ENCODE measurements around the gene NFATC2. TPM values are rescaled to one million over a fixed set of nuclear protein-coding genes. Genes with fewer than 3 reads are reported as not detected.

NFATC2 gene
- total RNA-seq, 1 donor from 2014 or later = 46.0 TPM

DNA sequence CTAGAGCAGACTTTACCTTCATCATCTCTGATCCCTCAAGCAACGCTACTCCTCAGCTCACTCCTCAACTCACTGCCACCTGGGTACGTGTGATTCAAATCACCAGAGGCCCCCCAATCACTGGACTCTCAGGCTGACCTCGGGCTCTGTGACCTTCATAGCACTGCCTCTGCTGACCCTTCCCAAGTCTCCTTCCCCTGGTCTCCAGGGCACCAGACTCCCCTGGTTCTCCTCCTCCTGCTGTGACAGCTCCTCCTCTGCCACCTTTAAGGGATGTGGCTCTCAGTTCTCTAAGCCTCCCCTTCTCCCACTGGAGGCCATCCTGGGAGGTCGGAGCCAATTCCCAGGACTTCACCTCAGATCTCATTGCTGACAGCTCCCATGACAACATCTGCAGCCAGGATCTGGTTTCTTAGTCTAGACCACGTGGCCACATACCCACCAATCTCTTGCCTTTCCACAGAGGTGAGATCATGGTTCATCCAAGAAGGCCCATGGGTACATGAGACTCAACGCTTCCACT lies 90.4 kb downstream of the NFATC2 start:
- no peak for ATAC-seq (ENCODE audit: low read depth)
- TF ChIP-seq, protein P1, sequence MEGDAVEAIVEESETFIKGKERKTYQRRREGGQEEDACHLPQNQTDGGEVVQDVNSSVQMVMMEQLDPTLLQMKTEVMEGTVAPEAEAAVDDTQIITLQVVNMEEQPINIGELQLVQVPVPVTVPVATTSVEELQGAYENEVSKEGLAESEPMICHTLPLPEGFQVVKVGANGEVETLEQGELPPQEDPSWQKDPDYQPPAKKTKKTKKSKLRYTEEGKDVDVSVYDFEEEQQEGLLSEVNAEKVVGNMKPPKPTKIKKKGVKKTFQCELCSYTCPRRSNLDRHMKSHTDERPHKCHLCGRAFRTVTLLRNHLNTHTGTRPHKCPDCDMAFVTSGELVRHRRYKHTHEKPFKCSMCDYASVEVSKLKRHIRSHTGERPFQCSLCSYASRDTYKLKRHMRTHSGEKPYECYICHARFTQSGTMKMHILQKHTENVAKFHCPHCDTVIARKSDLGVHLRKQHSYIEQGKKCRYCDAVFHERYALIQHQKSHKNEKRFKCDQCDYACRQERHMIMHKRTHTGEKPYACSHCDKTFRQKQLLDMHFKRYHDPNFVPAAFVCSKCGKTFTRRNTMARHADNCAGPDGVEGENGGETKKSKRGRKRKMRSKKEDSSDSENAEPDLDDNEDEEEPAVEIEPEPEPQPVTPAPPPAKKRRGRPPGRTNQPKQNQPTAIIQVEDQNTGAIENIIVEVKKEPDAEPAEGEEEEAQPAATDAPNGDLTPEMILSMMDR (IDR thresholded peaks at IDR 0.05) = no peak

DNA sequence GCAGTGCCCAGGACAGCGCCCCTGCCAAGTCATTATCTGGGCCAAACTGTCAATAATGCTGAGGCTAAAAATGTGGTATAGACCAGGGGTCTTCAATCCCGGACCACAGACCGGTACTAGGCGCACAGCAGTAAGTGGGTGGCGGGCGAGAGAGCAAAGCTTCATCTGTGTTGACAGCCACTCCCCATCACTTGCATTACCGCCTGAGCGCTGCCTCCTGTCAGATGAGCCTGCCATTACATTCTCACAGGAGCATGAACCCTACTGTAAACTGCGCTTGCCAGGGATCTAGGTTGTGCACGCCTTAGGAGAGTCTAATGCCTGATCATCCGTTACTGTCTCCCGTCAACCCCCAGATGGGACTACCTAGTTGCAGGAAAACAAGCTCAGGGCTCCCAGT lies 91.0 kb downstream of the NFATC2 start:
- Mint-ChIP-seq H3K27me3 (no peaks in the 10 kb centered on the region), H3K9me3 (peaks cover 4% of the 10 kb centered on the region), H3K4me1 (peaks cover 21% of the 10 kb centered on the region), H3K4me3 (no peak overlapping the region), H3K36me3 (ENCODE audit: low read depth) (peaks cover 89% of the 10 kb centered on the region), H3K27ac (no peak overlapping the region)
- CTCF ChIA-PET = no interaction called here
- intact Hi-C loops (cut with micrococcal nuclease) = no loop called here
- ATAC-seq (ENCODE audit: low read depth) = no peak
- POLR2A ChIA-PET = interaction anchor here (0.9 kb wide), 1 partner anchor 9 kb away, joined by 3 read pairs; no protein-coding TSS in a partner anchor
- TF ChIP-seq, protein P1 (IDR thresholded peaks at IDR 0.05) = no peak
- DNase-seq = no peak

More for the DNA sequence above, 90.4 kb downstream of the NFATC2 start:
- ChIA-PET POLR2A (interaction anchor here (0.9 kb wide), 1 partner anchor 9 kb away, joined by 3 read pairs; no protein-coding TSS in a partner anchor), CTCF (no interaction called here)
- Mint-ChIP-seq H3K4me1 (peaks cover 25% of the 10 kb centered on the region), H3K9me3 (peaks cover 4% of the 10 kb centered on the region), H3K4me3 (no peak overlapping the region), H3K27ac (no peak overlapping the region), H3K36me3 (ENCODE audit: low read depth) (peaks cover 84% of the 10 kb centered on the region), H3K27me3 (no peaks in the 10 kb centered on the region)
- intact Hi-C loops (cut with micrococcal nuclease) = no loop called here
- no peak for DNase-seq

DNA sequence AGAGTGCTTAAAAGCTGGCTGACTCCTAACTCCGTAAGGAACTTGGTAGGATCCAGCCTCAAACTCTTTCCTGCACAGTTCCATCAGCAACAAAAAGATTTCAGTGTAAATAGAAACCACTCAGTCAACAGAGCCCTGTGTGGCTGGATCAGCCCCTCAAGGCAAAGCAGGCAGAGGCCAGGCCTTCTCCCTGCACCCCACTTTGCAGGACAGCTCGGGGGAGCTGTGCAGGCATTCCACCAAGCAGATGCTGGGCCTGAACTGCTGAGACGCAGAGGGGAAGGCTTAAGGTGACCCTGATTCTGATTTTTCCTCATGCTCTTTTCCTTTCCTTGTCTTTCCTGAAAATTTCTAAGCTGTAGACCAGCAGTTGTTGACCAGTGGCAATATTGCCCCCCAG lies 91.5 kb downstream of the NFATC2 start:
- ATAC-seq (ENCODE audit: low read depth) (no peak), DNase-seq (no peak)
- TF ChIP-seq, protein P1 (IDR thresholded peaks at IDR 0.05) = no peak
- Mint-ChIP-seq H3K4me3 (no peak overlapping the region), H3K4me1 (peaks cover 16% of the 10 kb centered on the region), H3K27me3 (no peaks in the 10 kb centered on the region), H3K36me3 (ENCODE audit: low read depth) (peaks cover 90% of the 10 kb centered on the region), H3K9me3 (peaks cover 4% of the 10 kb centered on the region), H3K27ac (no peak overlapping the region)
- ChIA-PET POLR2A (no interaction called here), CTCF (no interaction called here)
- intact Hi-C loops (cut with micrococcal nuclease) = no loop called here

DNA sequence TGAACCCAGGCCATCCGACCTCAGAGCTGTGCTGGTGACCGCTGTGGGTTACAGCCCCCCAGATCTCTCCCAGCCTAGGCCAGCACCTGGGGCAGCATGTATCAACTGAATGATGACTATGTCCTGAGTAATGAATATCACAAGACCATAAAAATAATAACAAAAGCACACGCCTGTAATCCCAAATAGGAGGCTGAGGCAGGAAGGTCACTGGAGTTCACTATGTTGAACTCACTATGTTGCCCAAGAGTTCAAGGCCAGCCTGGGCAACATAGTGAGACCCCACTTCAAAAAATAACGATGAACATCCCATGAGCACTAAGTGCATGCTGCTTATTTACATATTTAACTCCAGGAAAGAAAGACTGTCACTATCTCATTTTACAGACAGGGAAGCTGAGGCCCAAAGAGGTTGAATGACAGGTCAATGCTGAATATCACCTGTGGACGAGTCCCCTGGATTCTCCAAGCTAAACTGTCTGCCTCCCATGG lies 92.3 kb downstream of the NFATC2 start:
- TF ChIP-seq, protein P1 (IDR thresholded peaks at IDR 0.05) = no peak
- peaks cover 4% of the 10 kb centered on the region for H3K9me3 Mint-ChIP-seq
- H3K4me1 Mint-ChIP-seq = peaks cover 14% of the 10 kb centered on the region

DNA sequence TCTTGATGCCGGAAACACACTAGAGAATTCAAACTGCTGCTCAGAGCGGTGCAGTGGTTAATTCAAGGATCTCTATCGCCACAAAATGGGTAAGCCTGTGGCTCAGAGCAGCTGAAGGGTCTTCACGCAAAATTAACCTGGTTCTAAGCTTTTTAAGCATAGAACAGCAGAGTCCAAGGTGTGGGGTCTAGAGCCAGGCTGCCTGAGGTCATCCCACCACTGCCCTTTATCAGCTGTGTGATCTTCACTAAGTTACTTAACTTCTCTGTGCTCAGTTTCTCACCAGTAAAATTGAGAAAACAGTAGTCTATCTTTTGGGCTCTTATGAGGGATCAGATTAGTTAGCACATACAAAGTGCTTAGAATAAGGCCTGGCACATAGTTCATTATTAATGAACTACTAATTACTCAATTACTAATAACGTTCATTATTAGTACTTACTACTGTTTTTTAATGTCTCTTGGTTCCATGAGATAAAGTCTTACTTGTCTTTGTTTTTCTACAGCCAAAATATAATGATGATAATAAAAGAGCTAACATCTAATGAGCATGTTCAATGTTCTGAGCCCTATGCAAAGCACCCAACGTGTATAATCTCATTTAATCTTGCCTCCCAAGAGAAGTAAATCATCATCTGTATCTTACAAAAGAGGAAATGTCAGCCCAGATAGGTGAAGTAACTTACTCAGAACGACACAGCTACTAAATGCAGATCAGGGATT lies 92.9 kb downstream of the NFATC2 start:
- ChIA-PET POLR2A (interaction anchor here (0.6 kb wide), 1 partner anchor 11 kb away, joined by 4 read pairs; no protein-coding TSS in a partner anchor), CTCF (no interaction called here)
- no peak overlapping the region for H3K4me3 Mint-ChIP-seq
- TF ChIP-seq, protein P1 (IDR thresholded peaks at IDR 0.05) = no peak
- no peak for DNase-seq
- H3K9me3 Mint-ChIP-seq = peaks cover 4% of the 10 kb centered on the region
- no peak overlapping the region for H3K27ac Mint-ChIP-seq
- no peaks in the 10 kb centered on the region for H3K27me3 Mint-ChIP-seq
- ATAC-seq (ENCODE audit: low read depth) = no peak
- intact Hi-C loops (cut with micrococcal nuclease) = no loop called here
- peaks cover 91% of the 10 kb centered on the region for H3K36me3 Mint-ChIP-seq (ENCODE audit: low read depth)
- peaks cover 10% of the 10 kb centered on the region for H3K4me1 Mint-ChIP-seq

More for the DNA sequence above, 92.3 kb downstream of the NFATC2 start:
- no peak overlapping the region for H3K4me3 Mint-ChIP-seq
- ATAC-seq (ENCODE audit: low read depth) (no peak), DNase-seq (no peak)
- POLR2A ChIA-PET = no interaction called here
- intact Hi-C loops (cut with micrococcal nuclease) = no loop called here
- H3K36me3 Mint-ChIP-seq (ENCODE audit: low read depth) = peaks cover 91% of the 10 kb centered on the region
- CTCF ChIA-PET = no interaction called here
- H3K27me3 Mint-ChIP-seq = no peaks in the 10 kb centered on the region
- H3K27ac Mint-ChIP-seq = no peak overlapping the region
